GM12878 (cell line): ENCODE data around the gene MRTFA. TPM values are rescaled to one million over a fixed set of nuclear protein-coding genes. Genes with fewer than 3 reads are reported as not detected.

ENCODE experiments used
- ATAC-seq: fragments of 200-7000 bp; cut with Tn5 transposase; 3 replicates; pipeline ENCODE4 v1.9.1; 2020; ENCODE audit warnings: mild to moderate bottlenecking, moderate library complexity
- BruUV-seq: library from RNA; stranded (reverse); fragments of 400-500 nt; replicated peaks from 2 replicates; lab custom pipeline; 2021; lab: Mats Ljungman, UMichigan
- CTCF ChIA-PET: fragments of 300-600 bp; sonication (Branson Sonifier 250); formaldehyde crosslinking; extraction: SDS; loops from one replicate; lab custom pipeline; 2021; ENCODE audit warnings: inconsistent platforms; lab: Yijun Ruan, JAX
- POLR2A ChIA-PET: fragments of 350-600 bp; formaldehyde crosslinking; extraction: SDS; loops from one replicate; lab custom pipeline; 2021; ENCODE audit warnings: inconsistent platforms; lab: Charles Lee
- RAD21 ChIA-PET: fragments of 300-600 bp; sonication (Branson Sonifier 250); formaldehyde crosslinking; loops from one replicate; lab custom pipeline; 2023; ENCODE audit warnings: antibody characterized with exemption; ENCODE audit not compliant: unreplicated experiment; lab: Charles Lee
- SMC1A ChIA-PET: fragments of 300-600 bp; sonication (Branson Sonifier 250); formaldehyde crosslinking; loops from one replicate; lab custom pipeline; 2023; ENCODE audit not compliant: unreplicated experiment, uncharacterized antibody; lab: Charles Lee
- DNase-seq: peaks from one replicate; pipeline ENCODE4 v3.0.0-alpha.2; 2011; ENCODE audit warnings: low read depth, low spot score
- FAIRE-seq: peaks from 3 replicates; lab custom pipeline; 2011; peaks lifted over from hg19 to GRCh38; lab: Jason Lieb, UNC
- H2AFZ ChIP-seq: 2 replicates; pipeline ENCODE4 v1.6.0; 2011; ENCODE audit warnings: low read depth, low read length, control low read depth; ENCODE audit not compliant: control insufficient read depth
- H3K27ac ChIP-seq: 2 replicates; pipeline ENCODE4 v1.5.1; 2011; ENCODE audit warnings: control low read depth; ENCODE audit not compliant: control insufficient read depth, insufficient read depth
- H3K27me3 ChIP-seq, 2 experiments: replicated peaks in 1 of 2; 2 replicates each; pipeline versions ENCODE4 v1.6.0 to v1.6.1; 2011; ENCODE audit warnings: low read length in 1 of 2; ENCODE audit not compliant: control insufficient read depth in 2 of 2, insufficient read depth in 2 of 2
- H3K36me3 ChIP-seq, 2 experiments: 2 replicates each; pipeline ENCODE4 v1.5.1; 2011; ENCODE audit warnings: low read length in 1 of 2; ENCODE audit not compliant: control insufficient read depth in 2 of 2, insufficient read depth in 2 of 2
- H3K4me1 ChIP-seq: 2 replicates; pipeline ENCODE4 v1.6.1; 2011; ENCODE audit warnings: mild to moderate bottlenecking, low read length, moderate library complexity, mixed read lengths; ENCODE audit not compliant: control insufficient read depth, insufficient read depth
- H3K4me2 ChIP-seq: 2 replicates; pipeline ENCODE4 v1.6.0; 2011; ENCODE audit warnings: control low read depth; ENCODE audit not compliant: control insufficient read depth, insufficient read depth
- H3K4me3 ChIP-seq: fragments of 200-600 bp; sonication (generic); 2 replicates; pipeline ENCODE4 v1.5.1; 2016
- H3K79me2 ChIP-seq: 2 replicates; pipeline ENCODE4 v1.6.0; 2011; ENCODE audit warnings: low read length; ENCODE audit not compliant: control insufficient read depth, insufficient read depth
- H3K9ac ChIP-seq: 2 replicates; pipeline ENCODE4 v1.8.0; 2011; ENCODE audit warnings: low read length, control low read depth, mixed read lengths; ENCODE audit not compliant: control insufficient read depth, insufficient read depth
- H3K9me3 ChIP-seq: replicated peaks from 3 replicates; pipeline ENCODE4 v1.5.1; 2011; ENCODE audit warnings: mild to moderate bottlenecking, low read length; ENCODE audit not compliant: control insufficient read depth, insufficient read depth
- H4K20me1 ChIP-seq: 2 replicates; pipeline ENCODE4 v1.6.0; 2011; ENCODE audit not compliant: control insufficient read depth, insufficient read depth
- EGR1 ChIP-seq, 2 experiments: IDR thresholded peaks; 1 replicate in 1 of 2; 2 replicates in 1 of 2; pipeline ENCODE4 v1.6.1; 2011 to 2012; ENCODE audit warnings: low read depth in 2 of 2, low read length in 2 of 2, borderline replicate concordance in 1 of 2, mild to moderate bottlenecking in 1 of 2, moderate library complexity in 1 of 2
- PAX8 ChIP-seq: fragments of 450-650 bp; IDR thresholded peaks from 2 replicates; pipeline ENCODE4 v1.6.1; 2017; ENCODE audit warnings: mild to moderate bottlenecking, moderate library complexity
- RBBP5 ChIP-seq: fragments of 200-600 bp; sonication (generic); conservative IDR thresholded peaks from 2 replicates; pipeline ENCODE4 v1.6.1; 2016
- SMC3 ChIP-seq: IDR thresholded peaks from 2 replicates; pipeline ENCODE4 v1.6.1; 2011; ENCODE audit warnings: low read length, improper control_type of control experiment, borderline replicate concordance
- SRF ChIP-seq, 2 experiments: IDR thresholded peaks; 2 replicates each; pipeline ENCODE4 v1.6.1; 2011; ENCODE audit warnings: low read depth in 2 of 2, low read length in 2 of 2, mild to moderate bottlenecking in 1 of 2, moderate library complexity in 1 of 2
- WGBS: methylation state at CpG from one replicate; pipeline ENCODE4 v1.1.6; 2016; ENCODE audit warnings: low lambda C conversion rate; ENCODE audit not compliant: insufficient replicate concordance, insufficient coverage; ENCODE audit errors: missing lambda C conversion rate; 5-methylcytosine and 5-hydroxymethylcytosine counted together
- in situ Hi-C: fragments of 300-500 bp; cut with MboI; formaldehyde crosslinking; loops from 9 replicates; pipeline ENCODE4 v1.14.3; 2018; ENCODE audit warnings: mixed read lengths
- intact Hi-C: fragments of 100-400 bp; cut with micrococcal nuclease; formaldehyde crosslinking; loops from one replicate; pipeline ENCODE4 v1.14.2; 2022; ENCODE audit not compliant: unreplicated experiment
- polyA plus RNA-seq, 11 experiments: library from polyadenylated mRNA; depleted of rRNA in 4 of 11; unstranded in 6 of 11; stranded (reverse) in 5 of 11; fragments of >200 nt; fragmentation: Nextera tagmentation in 4 of 11; fragmentation: Illumina TruSeq in 1 of 11; extraction: Ambion mirVana in 4 of 11; extraction: Trizol in 1 of 11; gene quantifications; 1 replicate in 1 of 11; 2 replicates in 10 of 11; pipeline versions ENCODE4 v1.2.1 to v1.2.3, GENCODE V29; 2011 to 2016; ENCODE audit warnings: inconsistent platforms in 2 of 11, missing spikeins in 2 of 11, low read depth in 1 of 11
- total RNA-seq, 4 experiments: library from RNA; depleted of rRNA in 3 of 4; stranded (reverse); fragments of >200 nt in 3 of 4; fragmentation: Illumina TruSeq in 1 of 4; extraction: Trizol in 1 of 4; gene quantifications; 2 replicates each; pipeline versions ENCODE4 v1.2.1 to v1.2.3, GENCODE V29; 2013 to 2021

The MRTFA gene
- total and polyA plus RNA-seq, 10 of the 15 experiments (the other 5 are each of a cell fraction or from before 2014, with no cell fraction given), result 2.0 to 63.9 (median 17.9) TPM

GRCh38 chr22:40486962-40487602 lies 149.4 kb downstream of the MRTFA start:
- Histone ChIP-seq H3K4me2 (no peak overlapping the region), H3K27ac (no peak overlapping the region), H3K9ac (no peak overlapping the region), H3K36me3 (peaks cover 2 to 15% of the 10 kb centered on the region in 2 experiments; a peak in 3 of 4 replicates), H2AFZ (no peak overlapping the region), H3K27me3 (no peaks in the 10 kb centered on the region), H3K9me3 (no peaks in the 10 kb centered on the region), H3K79me2 (peaks cover 23% of the 10 kb centered on the region), H3K4me1 (peaks cover 8% of the 10 kb centered on the region), H3K4me3 (no peak overlapping the region), H4K20me1 (no peaks in the 10 kb centered on the region)
- intact Hi-C loops (loop anchor here (2.0 kb wide), 1 partner anchor 50 kb away; no protein-coding TSS in a partner anchor), in situ Hi-C loops (no loop called here)
- no peak for ATAC-seq
- SMC1A ChIA-PET, result interaction anchor here (0.6 to 4.0 kb wide), 10 partner anchors 12 to 160 kb away, joined by 3 to 58 read pairs (median 4); no protein-coding TSS in a partner anchor
- no peak for DNase-seq
- no peak for TF ChIP-seq SRF (IDR thresholded peaks at IDR 0.05; ENCODE audit: low read depth in 2 of 2, low read length in 2 of 2)
- no peak for TF ChIP-seq RBBP5
- TF ChIP-seq EGR1 (IDR thresholded peaks at IDR 0.05; ENCODE audit: borderline replicate concordance in 1 of 2, low read depth in 2 of 2, low read length in 2 of 2), result no peak
- no peak for TF ChIP-seq SMC3
- TF ChIP-seq PAX8, result no peak
- POLR2A ChIA-PET, result interaction anchor here (0.6 to 1.0 kb wide), 2 partner anchors 50 to 108 kb away, joined by 3 read pairs; no protein-coding TSS in a partner anchor
- BruUV-seq, result no TSS peak
- CTCF ChIA-PET, result interaction anchor here (0.7 to 11.5 kb wide), 22 partner anchors 8 to 159 kb away, joined by 3 to 202 read pairs (median 4); partner anchors contain the start of gene ADSL
- RAD21 ChIA-PET, result interaction anchor here (1.1 to 2.5 kb wide), 4 partner anchors 41 to 159 kb away, joined by 3 to 17 read pairs (median 6); no protein-coding TSS in a partner anchor
- FAIRE-seq, result no peak
- 62% methylated on average over 2 of the region's 2 CpGs for WGBS
